ENCODE data around the gene TACR2. TPM values are rescaled to one million over a fixed set of nuclear protein-coding genes. Genes with fewer than 3 reads are reported as not detected.

TACR2 gene
- total RNA-seq, 6 experiments from 2014 or later: 0.16 to 0.22 (median 0.16) TPM; not detected in 3

DNA sequence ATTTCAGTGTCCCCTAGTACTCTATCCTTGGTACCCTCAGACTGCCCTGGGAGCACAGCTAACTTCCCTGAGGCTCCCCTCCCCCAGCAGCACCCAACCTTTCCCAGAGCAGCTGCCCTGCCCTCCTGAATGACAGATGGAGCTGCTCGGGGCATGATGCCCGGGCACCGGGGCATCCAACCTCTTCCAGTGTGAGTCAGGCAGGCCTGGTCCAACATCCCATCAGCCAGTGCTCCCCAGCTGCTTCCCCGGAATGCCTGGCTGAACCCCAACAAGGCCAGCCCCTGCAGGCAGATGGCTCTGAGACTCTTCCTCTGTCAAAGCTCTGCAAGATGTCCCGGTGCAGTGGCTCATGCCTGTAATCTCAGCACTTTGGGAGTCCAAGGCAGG is 22.6 kb upstream of the TACR2 start:
- intact Hi-C loops (cut with DNase I): no loop called here
- peak in 3 of 4 donors; percentile 9 to 37 (median 25) for ATAC-seq
- TF ChIP-seq, protein P1, sequence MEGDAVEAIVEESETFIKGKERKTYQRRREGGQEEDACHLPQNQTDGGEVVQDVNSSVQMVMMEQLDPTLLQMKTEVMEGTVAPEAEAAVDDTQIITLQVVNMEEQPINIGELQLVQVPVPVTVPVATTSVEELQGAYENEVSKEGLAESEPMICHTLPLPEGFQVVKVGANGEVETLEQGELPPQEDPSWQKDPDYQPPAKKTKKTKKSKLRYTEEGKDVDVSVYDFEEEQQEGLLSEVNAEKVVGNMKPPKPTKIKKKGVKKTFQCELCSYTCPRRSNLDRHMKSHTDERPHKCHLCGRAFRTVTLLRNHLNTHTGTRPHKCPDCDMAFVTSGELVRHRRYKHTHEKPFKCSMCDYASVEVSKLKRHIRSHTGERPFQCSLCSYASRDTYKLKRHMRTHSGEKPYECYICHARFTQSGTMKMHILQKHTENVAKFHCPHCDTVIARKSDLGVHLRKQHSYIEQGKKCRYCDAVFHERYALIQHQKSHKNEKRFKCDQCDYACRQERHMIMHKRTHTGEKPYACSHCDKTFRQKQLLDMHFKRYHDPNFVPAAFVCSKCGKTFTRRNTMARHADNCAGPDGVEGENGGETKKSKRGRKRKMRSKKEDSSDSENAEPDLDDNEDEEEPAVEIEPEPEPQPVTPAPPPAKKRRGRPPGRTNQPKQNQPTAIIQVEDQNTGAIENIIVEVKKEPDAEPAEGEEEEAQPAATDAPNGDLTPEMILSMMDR (IDR thresholded peaks at IDR 0.05): no peak
- TF ChIP-seq POLR2A (IDR thresholded peaks at IDR 0.05): no peak
- no peak for DNase-seq
- Histone ChIP-seq H3K4me1 (no peaks in the 10 kb centered on the region), H3K36me3 (no peaks in the 10 kb centered on the region), H3K9me3 (no peaks in the 10 kb centered on the region), H3K27me3 (no peaks in the 10 kb centered on the region), H3K27ac (no peak overlapping the region), H3K4me3 (no peak overlapping the region)
- WGBS (ENCODE audit: insufficient coverage, low coverage, low lambda C conversion rate, missing lambda C conversion rate): 52% methylated on average over 2 of the region's 5 CpGs

DNA sequence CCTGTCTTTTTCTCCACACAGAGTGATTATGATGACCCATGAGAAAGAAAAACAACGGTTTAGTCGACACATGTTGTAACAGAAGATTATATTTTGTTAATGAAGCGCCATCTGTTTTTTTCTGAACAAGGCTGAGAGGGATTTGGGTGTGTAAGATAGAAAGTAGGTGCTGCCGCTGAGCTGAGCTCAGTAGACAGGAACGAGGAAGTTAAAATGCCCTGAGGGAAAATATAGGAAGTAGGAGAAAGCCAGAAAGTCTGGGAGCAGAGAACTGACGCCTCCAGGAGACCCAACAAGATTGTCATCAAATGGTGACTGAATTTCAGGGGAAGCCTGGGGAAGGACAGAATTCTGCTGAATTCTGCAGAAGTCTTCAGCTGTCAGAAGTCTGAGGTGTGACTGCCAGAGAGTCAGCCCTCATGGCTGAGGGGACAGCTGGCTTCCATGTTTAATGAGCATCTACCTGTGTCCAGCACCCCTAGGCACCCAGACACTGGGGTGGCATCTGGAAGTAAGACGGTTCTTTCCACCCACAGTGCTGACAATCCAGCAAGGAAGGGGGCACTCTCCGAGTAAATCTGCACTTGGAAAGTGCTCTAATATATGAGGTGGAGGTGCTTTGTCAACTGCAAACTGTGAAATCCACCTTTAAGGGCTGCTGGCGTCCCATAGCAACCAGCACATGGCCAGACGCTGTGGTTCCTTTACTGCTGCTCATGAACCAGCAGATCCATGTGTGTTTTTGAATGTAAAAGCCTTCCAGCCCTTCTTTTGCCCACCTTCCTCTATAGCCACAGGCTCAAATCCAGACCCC is 22.0 kb upstream of the TACR2 start:
- 24% methylated on average over 9 of the region's 10 CpGs for WGBS (ENCODE audit: insufficient coverage, low coverage, low lambda C conversion rate, missing lambda C conversion rate)
- DNase-seq (no peak), ATAC-seq (peak; percentile 55 to 74 (median 64))
- Histone ChIP-seq H3K27me3 (no peaks in the 10 kb centered on the region), H3K4me1 (no peaks in the 10 kb centered on the region), H3K9me3 (no peaks in the 10 kb centered on the region), H3K27ac (peak overlapping the region in 1 of 3 donors; percentile 18), H3K36me3 (no peaks in the 10 kb centered on the region), H3K4me3 (no peak overlapping the region)
- TF ChIP-seq, protein P1 (IDR thresholded peaks at IDR 0.05): no peak
- no peak for TF ChIP-seq POLR2A (IDR thresholded peaks at IDR 0.05)
- intact Hi-C loops (cut with DNase I): no loop called here

DNA sequence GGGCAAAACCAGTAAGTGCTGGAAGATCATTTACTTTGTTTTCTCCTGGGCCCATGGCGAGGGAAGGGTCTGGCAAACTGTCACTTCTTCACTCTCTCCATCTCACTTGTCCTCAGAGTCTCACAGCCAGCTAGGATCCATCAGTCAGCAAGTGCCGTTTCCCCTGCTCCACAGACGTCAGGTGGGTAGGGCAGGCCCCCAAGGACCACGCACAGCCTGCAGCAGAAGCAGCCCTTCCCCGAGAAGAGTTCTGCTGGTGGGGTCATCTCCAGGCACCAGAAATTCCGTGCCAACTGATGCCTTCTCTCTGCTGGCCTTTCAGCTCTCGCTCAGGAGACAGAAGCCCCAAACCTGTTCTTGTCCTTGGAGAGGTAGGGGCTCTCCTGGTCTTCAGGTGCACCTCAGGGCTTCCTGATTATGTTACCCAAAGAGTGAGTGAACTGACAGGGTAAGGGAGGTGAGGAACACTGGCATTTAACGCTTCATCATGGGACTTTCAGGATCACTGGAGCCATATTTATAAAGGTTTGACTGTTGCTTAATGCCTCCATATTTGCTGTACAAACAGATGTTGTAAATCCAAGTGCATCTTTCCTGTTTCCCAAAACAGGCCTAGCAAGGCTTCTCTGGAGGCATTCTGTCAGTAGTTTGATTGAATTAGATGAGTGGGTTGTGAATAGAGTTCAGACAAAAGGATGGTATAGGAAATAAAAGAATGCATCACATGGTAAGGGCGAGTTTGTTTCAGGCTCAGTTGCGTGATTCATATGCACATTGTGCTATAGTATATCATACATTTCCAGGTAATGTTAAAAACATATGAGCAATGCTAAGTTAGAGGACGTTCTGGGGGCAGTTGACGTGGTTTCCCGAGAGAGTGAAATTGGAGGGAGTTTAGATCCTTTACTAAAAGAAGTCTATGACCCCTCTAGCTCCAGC is 20.9 kb upstream of the TACR2 start:
- Histone ChIP-seq H3K4me3 (no peak overlapping the region), H3K9me3 (no peaks in the 10 kb centered on the region), H3K4me1 (no peaks in the 10 kb centered on the region), H3K27ac (no peak overlapping the region), H3K27me3 (no peaks in the 10 kb centered on the region), H3K36me3 (no peaks in the 10 kb centered on the region)
- no peak for ATAC-seq
- intact Hi-C loops (cut with DNase I): no loop called here
- no peak for TF ChIP-seq POLR2A (IDR thresholded peaks at IDR 0.05)
- TF ChIP-seq, protein P1 (IDR thresholded peaks at IDR 0.05): no peak
- 55% methylated on average over 8 of the region's 13 CpGs for WGBS (ENCODE audit: insufficient coverage, low coverage, low lambda C conversion rate, missing lambda C conversion rate)
- no peak for DNase-seq

DNA sequence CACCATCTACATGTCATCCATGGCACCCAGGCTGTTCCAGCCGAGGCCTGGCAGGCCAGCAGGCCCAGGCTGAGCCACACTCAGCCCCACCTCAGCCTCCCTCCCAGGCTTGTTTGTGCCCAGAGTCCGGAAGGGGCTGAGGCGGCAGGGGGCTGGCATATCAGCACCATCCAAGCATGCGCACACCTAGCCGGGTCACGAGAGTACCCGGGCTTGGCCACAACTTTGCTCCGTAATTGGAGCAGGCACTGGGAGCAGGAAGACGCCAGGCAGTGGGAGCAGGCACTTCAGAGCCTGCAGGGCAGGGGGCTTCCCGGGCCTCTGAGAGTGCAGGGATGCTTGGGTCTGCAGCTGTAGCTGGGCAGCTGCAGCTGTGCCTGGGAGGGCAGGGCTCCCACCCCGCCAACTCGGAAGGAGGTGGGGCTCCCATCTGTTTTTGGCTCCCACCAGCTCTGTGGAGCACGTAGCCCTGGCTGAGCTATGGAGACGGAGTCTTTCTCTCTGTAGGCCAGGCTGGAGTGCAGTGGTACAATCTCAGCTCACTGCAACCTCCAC is 19.3 kb upstream of the TACR2 start:
- no CpG with 5 or more reads among the region's 14 CpGs for WGBS (ENCODE audit: insufficient coverage, low coverage, low lambda C conversion rate, missing lambda C conversion rate)
- no peak overlapping the region for H3K4me3 ChIP-seq
- ATAC-seq: peak in 1 of 4 donors; percentile 13

More for the DNA sequence above, 19.3 kb upstream of the TACR2 start:
- Histone ChIP-seq H3K9me3 (no peaks in the 10 kb centered on the region), H3K36me3 (no peaks in the 10 kb centered on the region), H3K27ac (no peak overlapping the region), H3K27me3 (no peaks in the 10 kb centered on the region), H3K4me1 (no peaks in the 10 kb centered on the region)
- TF ChIP-seq, protein P1 (IDR thresholded peaks at IDR 0.05): no peak
- TF ChIP-seq POLR2A (IDR thresholded peaks at IDR 0.05): no peak
- no peak for DNase-seq
- intact Hi-C loops (cut with DNase I): no loop called here

All from right lobe of liver (tissue), 6 donors.